ENCODE data around the gene AP1S1. TPM values are rescaled to one million over a fixed set of nuclear protein-coding genes. Genes with fewer than 3 reads are reported as not detected.
A peak's percentile ranks its signal among the peaks of the same experiment; 100 is the strongest.

Gene AP1S1
- total and polyA plus RNA-seq, 8 donors, result 2.7 to 71.2 (median 34.7) TPM; not detected in 1

DNA sequence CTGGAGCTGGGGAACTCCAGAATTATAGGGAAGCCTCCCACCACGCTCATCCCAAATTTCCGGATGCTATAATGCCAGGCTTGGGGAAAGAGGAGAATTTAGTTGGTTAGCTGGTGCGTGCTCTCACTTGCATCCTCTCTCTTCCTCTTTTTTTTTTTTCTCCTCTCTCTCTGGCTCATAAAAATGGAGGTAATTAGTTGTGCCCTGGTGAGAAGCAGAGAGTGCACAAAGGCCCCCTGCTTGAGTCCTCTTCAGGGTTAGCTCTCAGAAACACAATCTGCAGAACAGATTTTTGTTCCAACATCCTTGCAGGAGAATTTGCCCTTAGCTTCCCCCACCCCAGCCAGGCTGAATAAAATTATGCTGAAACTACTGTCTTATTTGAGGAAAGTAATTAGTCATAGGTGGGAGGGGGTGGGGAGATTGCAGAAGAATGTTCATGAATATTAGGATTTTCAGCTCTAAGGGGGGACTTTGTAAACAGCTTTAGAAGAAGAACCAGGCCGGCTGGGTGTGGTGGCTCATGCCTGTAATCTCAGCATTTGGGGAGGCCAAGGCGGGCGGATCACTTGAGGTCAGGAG, 19.8 kb upstream of the AP1S1 start:
- Histone ChIP-seq H3K9me3 (no peaks in the 10 kb centered on the region), H3K27ac (no peak overlapping the region), H3K36me3 (peaks cover 0 to 37% (median 2%) of the 10 kb centered on the region in 4 donors), H3K27me3 (peaks cover 0 to 15% (median 0%) of the 10 kb centered on the region in 3 donors), H3K4me3 (no peak overlapping the region), H3K4me1 (peaks cover 0 to 16% (median 11%) of the 10 kb centered on the region in 4 donors)
- DNase-seq, result no peak
- TF ChIP-seq, protein P1, sequence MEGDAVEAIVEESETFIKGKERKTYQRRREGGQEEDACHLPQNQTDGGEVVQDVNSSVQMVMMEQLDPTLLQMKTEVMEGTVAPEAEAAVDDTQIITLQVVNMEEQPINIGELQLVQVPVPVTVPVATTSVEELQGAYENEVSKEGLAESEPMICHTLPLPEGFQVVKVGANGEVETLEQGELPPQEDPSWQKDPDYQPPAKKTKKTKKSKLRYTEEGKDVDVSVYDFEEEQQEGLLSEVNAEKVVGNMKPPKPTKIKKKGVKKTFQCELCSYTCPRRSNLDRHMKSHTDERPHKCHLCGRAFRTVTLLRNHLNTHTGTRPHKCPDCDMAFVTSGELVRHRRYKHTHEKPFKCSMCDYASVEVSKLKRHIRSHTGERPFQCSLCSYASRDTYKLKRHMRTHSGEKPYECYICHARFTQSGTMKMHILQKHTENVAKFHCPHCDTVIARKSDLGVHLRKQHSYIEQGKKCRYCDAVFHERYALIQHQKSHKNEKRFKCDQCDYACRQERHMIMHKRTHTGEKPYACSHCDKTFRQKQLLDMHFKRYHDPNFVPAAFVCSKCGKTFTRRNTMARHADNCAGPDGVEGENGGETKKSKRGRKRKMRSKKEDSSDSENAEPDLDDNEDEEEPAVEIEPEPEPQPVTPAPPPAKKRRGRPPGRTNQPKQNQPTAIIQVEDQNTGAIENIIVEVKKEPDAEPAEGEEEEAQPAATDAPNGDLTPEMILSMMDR (IDR thresholded peaks at IDR 0.05), result no peak
- TF ChIP-seq POLR2AphosphoS5 (IDR thresholded peaks at IDR 0.05) (no peak), EP300 (IDR thresholded peaks at IDR 0.05) (no peak), POLR2A (IDR thresholded peaks at IDR 0.05) (no peak)
- intact Hi-C loops (cut with DNase I; ENCODE audit: low total_unique reads), result no loop called here
- 65 to 77% (median 72%) methylated on average over 6 of the region's 6 CpGs for WGBS, 5 donors

- H3K36me3 ChIP-seq, result peaks cover 0 to 25% (median 0%) of the 10 kb centered on the region in 4 donors
- intact Hi-C loops (cut with DNase I; ENCODE audit: low total_unique reads), result no loop called here
- H3K9me3 ChIP-seq, result no peaks in the 10 kb centered on the region
- H3K27ac ChIP-seq, result peak overlapping the region in 4 of 5 donors; percentile 61 to 76 (median 68)
- H3K27me3 ChIP-seq, result peaks cover 0 to 18% (median 0%) of the 10 kb centered on the region in 3 donors
- WGBS, 5 donors, result 66 to 77% (median 70%) methylated on average over 9 of the region's 9 CpGs
- peaks cover 0 to 16% (median 11%) of the 10 kb centered on the region in 4 donors for H3K4me1 ChIP-seq
- DNase-seq, result no peak
- TF ChIP-seq EP300 (IDR thresholded peaks at IDR 0.05) (no peak), POLR2A (IDR thresholded peaks at IDR 0.05) (no peak), POLR2AphosphoS5 (IDR thresholded peaks at IDR 0.05) (no peak)
- TF ChIP-seq, protein P1 (IDR thresholded peaks at IDR 0.05), result no peak
- no peak overlapping the region for H3K4me3 ChIP-seq
Measured at GRCh38 chr7:101137651-101138212, 16.5 kb upstream of the AP1S1 start.

- intact Hi-C loops (cut with DNase I; ENCODE audit: low total_unique reads), result no loop called here
Measured at GRCh38 chr7:101138213-101138870, 15.9 kb upstream of the AP1S1 start.

GRCh38 chr7:101140339-101140699, 14.0 kb upstream of the AP1S1 start:
- Histone ChIP-seq H3K9me3 (no peaks in the 10 kb centered on the region), H3K4me1 (peaks cover 5 to 28% (median 21%) of the 10 kb centered on the region in 4 donors), H3K4me3 (no peak overlapping the region), H3K27ac (no peak overlapping the region), H3K27me3 (peaks cover 0 to 19% (median 0%) of the 10 kb centered on the region in 3 donors), H3K36me3 (peaks cover 0 to 12% (median 0%) of the 10 kb centered on the region in 4 donors)
- DNase-seq, result no peak
- 24 to 44% (median 41%) methylated on average over 3 of the region's 3 CpGs for WGBS, 5 donors
- TF ChIP-seq POLR2A (IDR thresholded peaks at IDR 0.05) (no peak), EP300 (IDR thresholded peaks at IDR 0.05) (no peak), POLR2AphosphoS5 (IDR thresholded peaks at IDR 0.05) (no peak)
- TF ChIP-seq, protein P1 (IDR thresholded peaks at IDR 0.05), result no peak
- intact Hi-C loops (cut with DNase I; ENCODE audit: low total_unique reads), result loop anchor here (5.0 kb wide), 1 partner anchor 142 kb away; no protein-coding TSS in a partner anchor

More at GRCh38 chr7:101138213-101138870, 15.9 kb upstream of the AP1S1 start:
- no peaks in the 10 kb centered on the region for H3K9me3 ChIP-seq
- peak overlapping the region; percentile 57 to 76 (median 66) for H3K27ac ChIP-seq
- 5 to 6% (median 5%) methylated on average over 16 of the region's 16 CpGs for WGBS, 5 donors
- H3K4me3 ChIP-seq, result no peak overlapping the region
- peak; percentile 79 to 90 for DNase-seq
- TF ChIP-seq POLR2A (IDR thresholded peaks at IDR 0.05) (no peak), POLR2AphosphoS5 (IDR thresholded peaks at IDR 0.05) (peak in 2 of 3 donors; percentile 55 to 67), EP300 (IDR thresholded peaks at IDR 0.05) (no peak)
- TF ChIP-seq, protein P1 (IDR thresholded peaks at IDR 0.05), result peak in 5 of 7 experiments; percentile 65 to 89 (median 73)
- peaks cover 0 to 16% (median 11%) of the 10 kb centered on the region in 4 donors for H3K4me1 ChIP-seq
- H3K27me3 ChIP-seq, result peaks cover 0 to 22% (median 0%) of the 10 kb centered on the region in 3 donors
- peaks cover 0 to 25% (median 0%) of the 10 kb centered on the region in 4 donors for H3K36me3 ChIP-seq
